SU-DHL-6 (cell line): Measurements from ENCODE around the gene TRIM24.

ENCODE experiments used
- H2AFZ ChIP-seq: fragments of 200-600 bp; sonication (generic); 2 replicates; pipeline ENCODE4 v1.6.1; 2014; ENCODE audit warnings: low read depth, mild to moderate bottlenecking, moderate library complexity, mixed read lengths, antibody characterized with exemption, low read length; ENCODE audit not compliant: severe bottlenecking
- H3F3A ChIP-seq: fragments of 200-600 bp; shearing (Covaris generic); 2 replicates; pipeline ENCODE4 v1.6.0; 2016; ENCODE audit warnings: antibody characterized with exemption, mild to moderate bottlenecking; ENCODE audit not compliant: insufficient read depth
- H3K27ac ChIP-seq: fragments of 200-600 bp; sonication (generic); 2 replicates; pipeline ENCODE4 v1.5.1; 2016; ENCODE audit warnings: low read depth, mild to moderate bottlenecking, low read length, moderate library complexity, mixed read lengths
- H3K27me3 ChIP-seq: fragments of 200-600 bp; sonication (generic), shearing (Covaris generic); 2 replicates; pipeline ENCODE4 v1.6.0; 2014; ENCODE audit warnings: mild to moderate bottlenecking, low read length
- H3K36me3 ChIP-seq: fragments of 200-600 bp; sonication (generic); 2 replicates; pipeline ENCODE4 v1.6.1; 2014; ENCODE audit warnings: mild to moderate bottlenecking, low read length, mixed read lengths
- H3K4me2 ChIP-seq: fragments of 300-600, 200-600 bp; shearing (Covaris generic), sonication (generic); 2 replicates; pipeline ENCODE4 v1.6.0; 2014; ENCODE audit warnings: low read length, low read depth, mild to moderate bottlenecking; ENCODE audit not compliant: poor library complexity, severe bottlenecking
- H3K4me3 ChIP-seq: fragments of 200-600 bp; sonication (generic); 2 replicates; pipeline ENCODE4 v1.5.1; 2014; ENCODE audit warnings: antibody characterized with exemption, low read length, mild to moderate bottlenecking, mixed read lengths; ENCODE audit not compliant: insufficient read depth, poor library complexity, severe bottlenecking
- H3K79me2 ChIP-seq: fragments of 200-600 bp; sonication (generic); 2 replicates; pipeline ENCODE4 v1.6.1; 2014; ENCODE audit warnings: mild to moderate bottlenecking, low read length, moderate library complexity; ENCODE audit not compliant: insufficient read depth
- H3K9ac ChIP-seq: fragments of 200-600 bp; sonication (generic); 2 replicates; pipeline ENCODE4 v1.7.0; 2014; ENCODE audit warnings: mild to moderate bottlenecking, low read length
- H3K9me2 ChIP-seq: fragments of 200-600 bp; sonication (generic); replicated peaks from 2 replicates; pipeline ENCODE4 v1.6.1; 2014; ENCODE audit warnings: low read length; ENCODE audit not compliant: insufficient read depth
- H3K9me3 ChIP-seq: fragments of 200-600 bp; sonication (generic); 2 replicates; pipeline ENCODE4 v1.6.1; 2014; ENCODE audit warnings: low read length, mixed read lengths; ENCODE audit not compliant: insufficient read depth
- H4K20me1 ChIP-seq: fragments of 200-600 bp; sonication (generic); 2 replicates; pipeline ENCODE4 v1.6.1; 2014; ENCODE audit warnings: low read depth, mild to moderate bottlenecking, antibody characterized with exemption, low read length, moderate library complexity, mixed read lengths
- EZH2phosphoT487 ChIP-seq: fragments of 200-600 bp; sonication (generic), shearing (Covaris generic); conservative IDR thresholded peaks from 2 replicates; pipeline ENCODE4 v1.6.1; 2018; ENCODE audit warnings: mild to moderate bottlenecking, antibody characterized with exemption, low read length, moderate library complexity, mixed read lengths
- TF ChIP-seq, protein P1 (sequence below): fragments of 200-600 bp; sonication (generic); IDR thresholded peaks from one replicate; pipeline ENCODE4 v1.5.1; 2017; ENCODE audit warnings: antibody characterized with exemption, mild to moderate bottlenecking, low read length, moderate library complexity; ENCODE audit not compliant: insufficient read depth, poor library complexity, severe bottlenecking

Gene TRIM24

DNA sequence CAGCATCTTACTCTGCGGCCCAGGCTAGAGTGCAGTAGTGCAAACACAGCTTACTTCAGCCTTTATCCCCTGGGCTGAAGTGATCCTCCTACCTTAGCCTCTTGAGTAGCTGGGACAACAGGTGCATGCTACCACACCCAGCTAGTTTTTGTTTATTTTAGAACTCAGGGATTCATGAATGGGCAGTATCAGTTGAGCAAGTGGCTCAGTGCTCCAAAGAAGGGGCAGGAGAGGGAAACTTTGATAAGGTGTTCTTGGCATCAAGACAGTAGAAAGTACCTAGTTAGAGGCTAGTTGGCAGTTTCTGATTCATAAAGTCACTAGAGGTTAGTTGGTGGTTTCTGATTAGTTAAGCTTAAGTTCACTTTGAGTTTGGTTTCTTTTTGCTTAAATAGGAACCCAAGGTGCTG lies 18.4 kb downstream of the TRIM24 start:
- H3K79me2 ChIP-seq, result peaks cover 95% of the 10 kb centered on the region
- no peak for TF ChIP-seq EZH2phosphoT487
- TF ChIP-seq, protein P1, sequence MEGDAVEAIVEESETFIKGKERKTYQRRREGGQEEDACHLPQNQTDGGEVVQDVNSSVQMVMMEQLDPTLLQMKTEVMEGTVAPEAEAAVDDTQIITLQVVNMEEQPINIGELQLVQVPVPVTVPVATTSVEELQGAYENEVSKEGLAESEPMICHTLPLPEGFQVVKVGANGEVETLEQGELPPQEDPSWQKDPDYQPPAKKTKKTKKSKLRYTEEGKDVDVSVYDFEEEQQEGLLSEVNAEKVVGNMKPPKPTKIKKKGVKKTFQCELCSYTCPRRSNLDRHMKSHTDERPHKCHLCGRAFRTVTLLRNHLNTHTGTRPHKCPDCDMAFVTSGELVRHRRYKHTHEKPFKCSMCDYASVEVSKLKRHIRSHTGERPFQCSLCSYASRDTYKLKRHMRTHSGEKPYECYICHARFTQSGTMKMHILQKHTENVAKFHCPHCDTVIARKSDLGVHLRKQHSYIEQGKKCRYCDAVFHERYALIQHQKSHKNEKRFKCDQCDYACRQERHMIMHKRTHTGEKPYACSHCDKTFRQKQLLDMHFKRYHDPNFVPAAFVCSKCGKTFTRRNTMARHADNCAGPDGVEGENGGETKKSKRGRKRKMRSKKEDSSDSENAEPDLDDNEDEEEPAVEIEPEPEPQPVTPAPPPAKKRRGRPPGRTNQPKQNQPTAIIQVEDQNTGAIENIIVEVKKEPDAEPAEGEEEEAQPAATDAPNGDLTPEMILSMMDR, result no peak
- no peak overlapping the region for H3K4me3 ChIP-seq
- no peak overlapping the region for H2AFZ ChIP-seq
- no peaks in the 10 kb centered on the region for H3K27me3 ChIP-seq
- no peak overlapping the region for H3K9ac ChIP-seq
- H4K20me1 ChIP-seq, result peaks cover 27% of the 10 kb centered on the region; the same call in 1 of the 2 replicates
- H3K27ac ChIP-seq, result no peak overlapping the region
- no peaks in the 10 kb centered on the region for H3K36me3 ChIP-seq
- no peak overlapping the region for H3K4me2 ChIP-seq
- H3F3A ChIP-seq, result no peaks in the 10 kb centered on the region
- no peaks in the 10 kb centered on the region for H3K9me2 ChIP-seq
- no peaks in the 10 kb centered on the region for H3K9me3 ChIP-seq

GRCh38 chr7:138480527-138480926 lies 20.5 kb downstream of the TRIM24 start:
- no peak overlapping the region for H3K4me3 ChIP-seq
- H4K20me1 ChIP-seq, result peaks cover 22% of the 10 kb centered on the region; the same call in 1 of the 2 replicates
- 0 out of 2 replicates have a peak, but pooled peaks cover 3% of the 10 kb centered on the region for H3K36me3 ChIP-seq
- no peaks in the 10 kb centered on the region for H3K9me2 ChIP-seq
- no peak for TF ChIP-seq EZH2phosphoT487
- TF ChIP-seq, protein P1, result no peak
- H3K4me2 ChIP-seq, result no peak overlapping the region
- H3K27ac ChIP-seq, result no peak overlapping the region
- H2AFZ ChIP-seq, result no peak overlapping the region
- no peak overlapping the region for H3K9ac ChIP-seq
- H3K79me2 ChIP-seq, result peaks cover 98% of the 10 kb centered on the region
- no peaks in the 10 kb centered on the region for H3K9me3 ChIP-seq
- no peaks in the 10 kb centered on the region for H3K27me3 ChIP-seq
- no peaks in the 10 kb centered on the region for H3F3A ChIP-seq

DNA sequence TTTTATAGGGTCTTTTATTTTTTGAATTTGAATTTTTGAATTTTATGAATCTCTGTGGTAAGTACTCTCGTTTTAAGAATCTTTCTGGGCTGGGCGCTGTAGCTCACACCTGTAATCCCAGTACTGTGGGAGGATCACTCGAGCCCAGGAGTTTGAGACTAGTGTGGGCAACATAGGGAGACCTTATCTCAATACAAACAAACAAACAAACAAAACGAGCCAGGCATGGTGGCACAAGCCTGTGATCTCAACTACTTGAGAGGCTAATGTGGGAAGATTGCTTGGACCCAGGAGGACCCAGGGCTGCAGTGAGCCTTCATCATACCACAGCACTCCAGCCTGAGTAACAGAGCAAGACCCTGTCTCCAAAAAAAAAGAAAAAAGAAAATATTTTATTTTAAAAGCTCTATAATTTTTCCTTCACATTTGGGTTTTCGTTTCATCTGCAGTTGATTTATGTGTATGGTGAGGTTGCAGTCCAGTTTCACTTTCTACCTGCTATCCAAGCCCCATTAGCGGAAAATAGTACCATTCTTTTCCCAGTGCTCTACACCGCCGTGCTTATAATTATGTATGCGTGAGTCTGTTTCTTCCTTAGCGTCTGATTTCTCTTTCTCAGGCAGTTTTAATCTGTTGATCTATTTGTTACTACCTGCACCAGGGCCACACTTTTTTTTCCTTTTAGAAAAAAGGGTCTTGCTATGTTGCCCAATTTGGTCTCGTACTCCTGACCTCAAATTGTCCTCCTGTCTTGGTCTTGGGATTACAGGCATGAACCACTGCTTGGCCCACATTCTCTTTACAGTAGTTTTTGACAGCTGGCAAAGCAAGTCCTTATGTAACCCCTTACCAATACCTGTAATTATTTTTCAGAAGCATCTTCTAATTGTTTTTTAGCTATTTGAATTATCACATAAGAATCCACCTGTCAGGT lies 21.7 kb downstream of the TRIM24 start:
- peaks cover 20% of the 10 kb centered on the region; the same call in 1 of the 2 replicates for H4K20me1 ChIP-seq
- H3K9me3 ChIP-seq, result no peaks in the 10 kb centered on the region
- TF ChIP-seq, protein P1, result no peak
- TF ChIP-seq EZH2phosphoT487, result no peak
- no peaks in the 10 kb centered on the region for H3F3A ChIP-seq
- no peak overlapping the region for H2AFZ ChIP-seq
- no peak overlapping the region for H3K4me2 ChIP-seq
- no peak overlapping the region for H3K27ac ChIP-seq
- no peaks in the 10 kb centered on the region for H3K9me2 ChIP-seq
- H3K27me3 ChIP-seq, result no peaks in the 10 kb centered on the region
- no peak overlapping the region for H3K4me3 ChIP-seq
- H3K36me3 ChIP-seq, result 0 out of 2 replicates have a peak, but pooled peaks cover 3% of the 10 kb centered on the region
- no peak overlapping the region for H3K9ac ChIP-seq
- H3K79me2 ChIP-seq, result peaks cover 98% of the 10 kb centered on the region
